Measurements from ENCODE around the gene ZNF318.

ZNF318 gene

DNA sequence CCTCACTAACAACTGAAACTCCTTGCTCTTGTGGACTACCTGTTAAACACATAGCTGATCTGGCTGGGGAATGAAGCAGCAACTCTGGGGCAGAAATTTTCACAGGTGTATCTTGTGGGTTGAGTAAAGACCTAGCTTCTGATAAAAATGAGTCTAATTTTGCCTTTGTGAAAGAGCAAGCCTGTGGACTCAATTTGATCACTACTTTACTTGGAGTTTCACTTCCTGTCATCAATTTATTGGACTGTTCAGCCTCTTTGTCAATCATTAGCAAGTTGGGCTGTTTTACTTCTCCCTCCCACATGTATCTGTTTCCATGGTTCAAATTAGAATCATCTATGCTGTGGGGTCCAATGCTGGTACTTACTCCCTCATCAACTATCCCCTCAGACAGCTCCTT is 31.2 kb downstream of the ZNF318 start:
- no peak for DNase-seq (ENCODE audit: low spot score)
- H3K27ac ChIP-seq (replicated peaks; ENCODE audit: low read length): no peak overlapping the region
- H3K36me3 ChIP-seq (replicated peaks in 1 of 2; ENCODE audit: control insufficient read depth in 2 of 2, insufficient read depth in 2 of 2, low read length in 2 of 2): peaks cover 23 to 70% of the 10 kb centered on the region in 2 donors

DNA sequence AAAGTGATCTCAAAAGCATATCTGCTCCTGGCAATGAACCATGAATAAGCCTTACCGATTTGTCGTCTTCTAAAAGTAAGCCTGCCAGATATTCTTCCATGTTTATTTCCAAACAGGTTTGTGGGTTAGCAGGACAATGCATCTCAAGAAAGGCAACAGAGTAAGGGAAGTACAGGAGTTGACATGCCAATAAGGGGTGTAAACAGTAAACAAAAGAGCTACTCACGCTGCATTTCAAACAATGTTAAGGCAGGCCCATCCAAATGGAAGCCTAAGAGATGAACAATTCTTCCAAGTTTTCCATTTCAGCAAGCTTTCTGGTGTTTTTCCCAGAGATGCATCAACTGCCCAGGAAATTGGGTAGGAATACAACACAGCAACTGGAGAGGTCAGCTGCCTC is 33.1 kb downstream of the ZNF318 start:
- DNase-seq (ENCODE audit: low spot score): no peak
- no peak overlapping the region for H3K27ac ChIP-seq (replicated peaks; ENCODE audit: low read length)
- H2AK5ac ChIP-seq (ENCODE audit: low read depth, low read length): no peak overlapping the region
- H3K27me3 ChIP-seq (ENCODE audit: control insufficient read depth in 3 of 3, insufficient read depth in 3 of 3, low read depth in 1 of 3, low read length in 3 of 3): no peaks in the 10 kb centered on the region
- peaks cover 16 to 52% of the 10 kb centered on the region in 2 donors for H3K36me3 ChIP-seq (replicated peaks in 1 of 2; ENCODE audit: control insufficient read depth in 2 of 2, insufficient read depth in 2 of 2, low read length in 2 of 2)
- no peak overlapping the region for H3K4me2 ChIP-seq (ENCODE audit: insufficient read depth, low read length, poor library complexity, severe bottlenecking)
- no peak overlapping the region for H4K91ac ChIP-seq (ENCODE audit: low read depth, low read length, poor library complexity)
- H3K23ac ChIP-seq (ENCODE audit: low read depth, low read length, poor library complexity): no peak overlapping the region
- no peak overlapping the region for H2BK5ac ChIP-seq (ENCODE audit: low read length)
- H3K4me3 ChIP-seq (ENCODE audit: low read length in 2 of 2): no peak overlapping the region
- H2BK120ac ChIP-seq (ENCODE audit: low read depth, low read length): no peak overlapping the region
- H3K9me3 ChIP-seq (replicated peaks in 1 of 2; ENCODE audit: control insufficient read depth in 2 of 2, insufficient read depth in 1 of 2, low read depth in 1 of 2, low read length in 2 of 2): no peaks in the 10 kb centered on the region
- no peak overlapping the region for H2AFZ ChIP-seq (ENCODE audit: low read length)
- H3K4ac ChIP-seq (ENCODE audit: low read length): no peak overlapping the region
- H3K18ac ChIP-seq (ENCODE audit: low read length): no peak overlapping the region
- H4K8ac ChIP-seq (ENCODE audit: low read depth, low read length): no peak overlapping the region
- H2BK15ac ChIP-seq (ENCODE audit: low read length): no peak overlapping the region
- no peak overlapping the region for H2BK12ac ChIP-seq (ENCODE audit: low read length)
- no peaks in the 10 kb centered on the region for H3K4me1 ChIP-seq (ENCODE audit: control insufficient read depth in 2 of 2, insufficient read depth in 1 of 2, low read depth in 1 of 2, low read length in 2 of 2)
- no peak overlapping the region for H3K14ac ChIP-seq (ENCODE audit: low read length)
- no peaks in the 10 kb centered on the region for H3K79me1 ChIP-seq (ENCODE audit: low read depth, low read length)
- H3K9ac ChIP-seq (ENCODE audit: low read depth, low read length, poor library complexity): no peak overlapping the region
- no CpG with 5 or more reads among the region's 3 CpGs for WGBS, 2 donors (ENCODE audit: extremely low coverage in 2 of 2, insufficient read length in 2 of 2, insufficient replicate concordance in 1 of 2)

More for the DNA sequence above, 31.2 kb downstream of the ZNF318 start:
- no peak overlapping the region for H4K91ac ChIP-seq (ENCODE audit: low read depth, low read length, poor library complexity)
- no peak overlapping the region for H4K8ac ChIP-seq (ENCODE audit: low read depth, low read length)
- no peaks in the 10 kb centered on the region for H3K79me1 ChIP-seq (ENCODE audit: low read depth, low read length)
- H3K4me3 ChIP-seq (ENCODE audit: low read length in 2 of 2): no peak overlapping the region
- H3K4me1 ChIP-seq (ENCODE audit: control insufficient read depth in 2 of 2, insufficient read depth in 1 of 2, low read depth in 1 of 2, low read length in 2 of 2): no peaks in the 10 kb centered on the region
- no peak overlapping the region for H2BK5ac ChIP-seq (ENCODE audit: low read length)
- no peak overlapping the region for H2BK15ac ChIP-seq (ENCODE audit: low read length)
- no peak overlapping the region for H3K9ac ChIP-seq (ENCODE audit: low read depth, low read length, poor library complexity)
- no peak overlapping the region for H3K14ac ChIP-seq (ENCODE audit: low read length)
- H2BK120ac ChIP-seq (ENCODE audit: low read depth, low read length): no peak overlapping the region
- H3K27me3 ChIP-seq (ENCODE audit: control insufficient read depth in 3 of 3, insufficient read depth in 3 of 3, low read depth in 1 of 3, low read length in 3 of 3): no peaks in the 10 kb centered on the region
- no peaks in the 10 kb centered on the region for H3K9me3 ChIP-seq (replicated peaks in 1 of 2; ENCODE audit: control insufficient read depth in 2 of 2, insufficient read depth in 1 of 2, low read depth in 1 of 2, low read length in 2 of 2)
- H2BK12ac ChIP-seq (ENCODE audit: low read length): no peak overlapping the region
- no peak overlapping the region for H2AK5ac ChIP-seq (ENCODE audit: low read depth, low read length)
- no peak overlapping the region for H3K23ac ChIP-seq (ENCODE audit: low read depth, low read length, poor library complexity)
- H3K4me2 ChIP-seq (ENCODE audit: insufficient read depth, low read length, poor library complexity, severe bottlenecking): no peak overlapping the region
- no peak overlapping the region for H3K18ac ChIP-seq (ENCODE audit: low read length)
- H2AFZ ChIP-seq (ENCODE audit: low read length): no peak overlapping the region
- H3K4ac ChIP-seq (ENCODE audit: low read length): no peak overlapping the region

DNA sequence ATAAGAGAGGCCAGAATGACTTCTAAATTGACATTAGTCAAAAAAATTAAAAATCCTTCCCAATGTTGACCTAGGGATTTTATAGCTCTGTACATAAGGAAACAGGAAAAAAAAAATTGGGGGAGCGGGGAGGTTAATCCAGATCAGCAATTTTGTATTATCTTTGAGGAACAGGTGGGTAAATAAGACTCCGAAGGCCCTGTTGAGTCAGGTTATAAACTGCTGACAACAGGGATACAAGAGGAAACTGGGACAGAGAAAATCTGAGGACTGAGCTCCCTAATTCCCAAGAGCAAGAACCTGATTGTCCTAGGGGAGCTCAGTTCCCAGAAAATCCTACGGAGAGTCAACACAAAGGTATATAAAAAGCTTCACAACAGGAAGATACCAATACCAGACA is 34.0 kb downstream of the ZNF318 start:
- Histone ChIP-seq H3K27ac (replicated peaks; ENCODE audit: low read length) (no peak overlapping the region), H2BK120ac (ENCODE audit: low read depth, low read length) (no peak overlapping the region), H3K27me3 (ENCODE audit: control insufficient read depth in 3 of 3, insufficient read depth in 3 of 3, low read depth in 1 of 3, low read length in 3 of 3) (no peaks in the 10 kb centered on the region), H3K4ac (ENCODE audit: low read length) (no peak overlapping the region), H2AK5ac (ENCODE audit: low read depth, low read length) (no peak overlapping the region), H2BK15ac (ENCODE audit: low read length) (no peak overlapping the region), H4K91ac (ENCODE audit: low read depth, low read length, poor library complexity) (no peak overlapping the region), H3K36me3 (replicated peaks in 1 of 2; ENCODE audit: control insufficient read depth in 2 of 2, insufficient read depth in 2 of 2, low read length in 2 of 2) (peaks cover 16 to 43% of the 10 kb centered on the region in 2 donors), H3K9me3 (replicated peaks in 1 of 2; ENCODE audit: control insufficient read depth in 2 of 2, insufficient read depth in 1 of 2, low read depth in 1 of 2, low read length in 2 of 2) (no peaks in the 10 kb centered on the region), H3K79me1 (ENCODE audit: low read depth, low read length) (no peaks in the 10 kb centered on the region), H2BK12ac (ENCODE audit: low read length) (no peak overlapping the region), H3K4me1 (ENCODE audit: control insufficient read depth in 2 of 2, insufficient read depth in 1 of 2, low read depth in 1 of 2, low read length in 2 of 2) (no peaks in the 10 kb centered on the region), H3K4me3 (ENCODE audit: low read length in 2 of 2) (no peak overlapping the region), H3K18ac (ENCODE audit: low read length) (no peak overlapping the region), H3K23ac (ENCODE audit: low read depth, low read length, poor library complexity) (no peak overlapping the region), H3K9ac (ENCODE audit: low read depth, low read length, poor library complexity) (no peak overlapping the region), H2BK5ac (ENCODE audit: low read length) (no peak overlapping the region), H4K8ac (ENCODE audit: low read depth, low read length) (no peak overlapping the region), H3K14ac (ENCODE audit: low read length) (no peak overlapping the region), H3K4me2 (ENCODE audit: insufficient read depth, low read length, poor library complexity, severe bottlenecking) (no peak overlapping the region), H2AFZ (ENCODE audit: low read length) (no peak overlapping the region)
- no CpG with 5 or more reads among the region's 3 CpGs for WGBS, 2 donors (ENCODE audit: extremely low coverage in 2 of 2, insufficient read length in 2 of 2, insufficient replicate concordance in 1 of 2)
- DNase-seq (ENCODE audit: low spot score): no peak

DNA sequence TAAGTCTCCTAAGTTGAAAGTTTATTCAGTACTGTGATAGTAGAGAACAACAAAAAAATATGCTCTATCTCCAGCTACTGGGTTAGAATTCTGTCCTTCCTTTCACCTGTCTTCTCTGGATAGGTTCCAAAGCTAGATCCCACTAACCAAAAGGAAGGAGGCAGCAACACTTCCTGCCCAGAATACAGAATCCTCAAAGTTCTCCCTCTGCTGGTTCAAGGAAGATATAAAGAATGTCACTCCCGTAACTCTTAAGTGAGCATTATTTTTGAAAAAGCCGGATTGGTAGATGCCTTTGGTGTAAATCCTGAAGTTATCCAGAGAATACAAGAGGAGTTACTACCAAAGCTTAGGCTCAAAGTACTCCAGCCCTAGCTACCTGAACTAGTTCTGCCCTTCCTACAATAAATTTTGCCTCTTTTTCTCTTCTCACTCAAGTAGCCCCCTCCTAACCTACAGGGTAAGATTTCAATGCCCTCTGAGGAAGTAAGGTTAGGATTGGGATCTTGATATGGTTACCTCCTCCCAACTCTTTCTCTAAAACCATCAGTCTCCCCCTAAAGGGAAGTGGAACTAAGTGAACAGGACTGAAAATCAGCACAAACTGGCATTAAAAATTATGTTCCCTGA is 34.9 kb downstream of the ZNF318 start:
- Histone ChIP-seq H3K18ac (ENCODE audit: low read length) (no peak overlapping the region), H4K8ac (ENCODE audit: low read depth, low read length) (no peak overlapping the region), H3K4ac (ENCODE audit: low read length) (no peak overlapping the region), H3K4me1 (ENCODE audit: control insufficient read depth in 2 of 2, insufficient read depth in 1 of 2, low read depth in 1 of 2, low read length in 2 of 2) (no peaks in the 10 kb centered on the region), H4K91ac (ENCODE audit: low read depth, low read length, poor library complexity) (no peak overlapping the region), H3K4me3 (ENCODE audit: low read length in 2 of 2) (no peak overlapping the region), H3K36me3 (replicated peaks in 1 of 2; ENCODE audit: control insufficient read depth in 2 of 2, insufficient read depth in 2 of 2, low read length in 2 of 2) (peaks cover 13 to 34% of the 10 kb centered on the region in 2 donors), H3K9ac (ENCODE audit: low read depth, low read length, poor library complexity) (no peak overlapping the region), H3K27ac (replicated peaks; ENCODE audit: low read length) (no peak overlapping the region), H2BK120ac (ENCODE audit: low read depth, low read length) (no peak overlapping the region), H2BK5ac (ENCODE audit: low read length) (no peak overlapping the region), H2AFZ (ENCODE audit: low read length) (no peak overlapping the region), H3K23ac (ENCODE audit: low read depth, low read length, poor library complexity) (no peak overlapping the region), H3K14ac (ENCODE audit: low read length) (no peak overlapping the region), H3K4me2 (ENCODE audit: insufficient read depth, low read length, poor library complexity, severe bottlenecking) (no peak overlapping the region), H2BK15ac (ENCODE audit: low read length) (no peak overlapping the region), H3K9me3 (replicated peaks in 1 of 2; ENCODE audit: control insufficient read depth in 2 of 2, insufficient read depth in 1 of 2, low read depth in 1 of 2, low read length in 2 of 2) (no peaks in the 10 kb centered on the region), H2AK5ac (ENCODE audit: low read depth, low read length) (no peak overlapping the region), H2BK12ac (ENCODE audit: low read length) (no peak overlapping the region), H3K27me3 (ENCODE audit: control insufficient read depth in 3 of 3, insufficient read depth in 3 of 3, low read depth in 1 of 3, low read length in 3 of 3) (no peaks in the 10 kb centered on the region), H3K79me1 (ENCODE audit: low read depth, low read length) (no peaks in the 10 kb centered on the region)
- no CpG with 5 or more reads among the region's 2 CpGs for WGBS, 2 donors (ENCODE audit: extremely low coverage in 2 of 2, insufficient read length in 2 of 2, insufficient replicate concordance in 1 of 2)
- peak; percentile 38 for DNase-seq (ENCODE audit: low spot score)

All from neuronal stem cell (in vitro differentiated cells).